GM12891 (cell line): ENCODE data around the gene MEF2D.

Source experiments
- POLR2A ChIP-seq: IDR thresholded peaks from 2 replicates; pipeline ENCODE4 v1.6.1; 2011; ENCODE audit warnings: low read depth, low read length, control low read depth
- POLR2AphosphoS5 ChIP-seq: IDR thresholded peaks from 2 replicates; pipeline ENCODE4 v1.6.1; 2011; ENCODE audit warnings: low read depth, low read length, control low read depth
- SPI1 ChIP-seq: IDR thresholded peaks from 2 replicates; pipeline ENCODE4 v1.6.1; 2011; ENCODE audit warnings: low read depth, low read length, control low read depth
- TAF1 ChIP-seq: IDR thresholded peaks from 2 replicates; pipeline ENCODE4 v1.6.1; 2011; ENCODE audit warnings: low read depth, low read length, control low read depth

GRCh38 chr1:156424806-156425432 is 75.7 kb downstream of the MEF2D start:
- TF ChIP-seq POLR2A (no peak), SPI1 (no peak), TAF1 (no peak), POLR2AphosphoS5 (no peak)
